G401.6 (cell line): Measurements from ENCODE around the gene PRDX2.

ENCODE experiments used
- FAIRE-seq: peaks from 2 replicates; lab custom pipeline; 2012; peaks lifted over from hg19 to GRCh38; lab: Jason Lieb, UNC

PRDX2 gene

GRCh38 chr19:12751635-12752034 is 50.0 kb downstream of the PRDX2 start, which contains the start of gene BEST2:
Gene BEST2, plus strand, starts transcription at chr19:12751791. Its CDS starts 802 bp downstream, at chr19:12752593.
- no peak for FAIRE-seq

- FAIRE-seq, result no peak
These were observed 50.7 kb downstream of the PRDX2 start for GRCh38 chr19:12750851-12751250.

GRCh38 chr19:12749938-12750521 is 51.6 kb downstream of the PRDX2 start:
- no peak for FAIRE-seq

DNA sequence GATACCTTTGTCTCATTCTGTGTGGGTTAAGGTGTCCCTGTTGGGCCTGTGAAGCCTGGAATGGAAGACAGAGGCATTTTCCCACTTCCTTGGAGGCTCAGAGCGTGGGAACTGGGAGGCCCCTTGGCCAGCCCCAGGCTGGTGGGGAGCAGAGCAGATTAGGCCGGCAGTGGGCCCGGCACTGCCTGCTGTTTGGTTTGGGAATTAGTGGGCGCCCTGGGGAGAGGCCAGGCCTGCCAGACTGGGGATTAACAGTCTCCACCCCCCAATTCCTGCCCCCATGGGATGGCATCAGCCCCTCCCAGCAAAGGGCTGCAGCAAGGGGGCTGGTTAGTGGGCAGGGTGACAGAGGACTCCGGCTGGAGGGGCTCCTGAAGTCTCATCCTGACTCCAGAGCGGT is 53.1 kb downstream of the PRDX2 start:
- no peak for FAIRE-seq
